ENCODE measurements around the gene GPR158.

DNA sequence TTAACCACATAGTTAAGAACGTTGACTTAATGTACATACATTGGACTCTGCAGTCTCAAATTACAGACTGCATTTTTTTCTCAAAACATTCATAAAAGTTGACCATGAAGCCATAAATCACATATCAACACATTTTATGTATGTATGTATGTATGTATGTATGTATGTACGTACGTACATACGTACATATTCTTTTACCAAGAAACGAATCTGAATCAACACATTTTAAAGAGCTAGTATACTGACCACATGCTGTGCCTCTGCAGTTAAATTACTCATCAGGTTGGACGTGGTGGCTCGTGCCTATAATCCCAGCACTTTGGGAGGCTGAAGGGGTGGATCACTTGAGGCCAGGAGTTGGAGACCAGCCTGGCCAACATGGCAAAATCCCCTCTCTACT lies 105.8 kb downstream of the GPR158 start:
- TF ChIP-seq ZSCAN29 (IDR thresholded peaks at IDR 0.05) (no peak), NR3C1 (CRISPR knock-in tag; IDR thresholded peaks at IDR 0.05) (no peak)
- TF ChIP-seq, protein P1, sequence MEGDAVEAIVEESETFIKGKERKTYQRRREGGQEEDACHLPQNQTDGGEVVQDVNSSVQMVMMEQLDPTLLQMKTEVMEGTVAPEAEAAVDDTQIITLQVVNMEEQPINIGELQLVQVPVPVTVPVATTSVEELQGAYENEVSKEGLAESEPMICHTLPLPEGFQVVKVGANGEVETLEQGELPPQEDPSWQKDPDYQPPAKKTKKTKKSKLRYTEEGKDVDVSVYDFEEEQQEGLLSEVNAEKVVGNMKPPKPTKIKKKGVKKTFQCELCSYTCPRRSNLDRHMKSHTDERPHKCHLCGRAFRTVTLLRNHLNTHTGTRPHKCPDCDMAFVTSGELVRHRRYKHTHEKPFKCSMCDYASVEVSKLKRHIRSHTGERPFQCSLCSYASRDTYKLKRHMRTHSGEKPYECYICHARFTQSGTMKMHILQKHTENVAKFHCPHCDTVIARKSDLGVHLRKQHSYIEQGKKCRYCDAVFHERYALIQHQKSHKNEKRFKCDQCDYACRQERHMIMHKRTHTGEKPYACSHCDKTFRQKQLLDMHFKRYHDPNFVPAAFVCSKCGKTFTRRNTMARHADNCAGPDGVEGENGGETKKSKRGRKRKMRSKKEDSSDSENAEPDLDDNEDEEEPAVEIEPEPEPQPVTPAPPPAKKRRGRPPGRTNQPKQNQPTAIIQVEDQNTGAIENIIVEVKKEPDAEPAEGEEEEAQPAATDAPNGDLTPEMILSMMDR (IDR thresholded peaks at IDR 0.05 in 2 of 3, conservative IDR thresholded peaks at IDR 0.05 in 1 of 3; ENCODE audit: insufficient read depth in 2 of 3, low read depth in 1 of 3, low read length in 3 of 3) = no peak
